ENCODE measurements around the gene KCTD13. TPM values are rescaled to one million over a fixed set of nuclear protein-coding genes. Genes with fewer than 3 reads are reported as not detected.
A peak's percentile ranks its signal among the peaks of the same experiment; 100 is the strongest.
"Not testable (repeated sequence)": the region's sequence is repeated elsewhere in the genome, so short reads cannot be mapped to it uniquely, and the experiment has no call there.

The KCTD13 gene
- total and polyA plus RNA-seq, 3 experiments from 2014 or later: 15.9 to 37.1 (median 35.7) TPM

DNA sequence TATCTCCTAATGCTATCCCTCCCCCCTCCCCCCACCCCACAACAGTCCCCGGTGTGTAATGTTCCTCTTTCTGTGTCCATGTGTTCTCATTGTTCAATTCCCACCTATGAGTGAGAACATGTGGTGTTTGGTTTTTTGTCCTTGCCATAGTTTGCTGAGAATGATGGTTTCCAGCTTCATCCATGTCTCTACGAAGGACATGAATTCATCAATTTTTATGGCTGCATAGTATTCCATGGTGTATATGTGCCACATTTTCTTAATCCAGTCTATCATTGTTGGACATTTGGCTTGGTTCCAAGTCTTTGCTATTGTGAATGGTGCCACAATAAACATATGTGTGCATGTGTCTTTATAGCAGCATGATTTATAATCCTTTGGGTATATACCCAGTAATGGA lies 5.7 kb upstream of the KCTD13 start:
- H3K27me3 Mint-ChIP-seq: peaks cover 4 to 13% of the 10 kb centered on the region in 2 donors

GRCh38 chr16:29927070-29927905 lies 1.3 kb upstream of the KCTD13 start:
- H3K9me3 Mint-ChIP-seq: no peaks in the 10 kb centered on the region
- peaks cover 0 to 2% of the 10 kb centered on the region in 2 donors for H3K27me3 Mint-ChIP-seq
- H3K9me3 ChIP-seq (ENCODE audit: low read length): no peaks in the 10 kb centered on the region
- CTCF ChIA-PET: interaction anchor here (0.9 to 1.5 kb wide), 5 partner anchors 11 to 79 kb away, joined by 3 to 6 read pairs (median 4); partner anchors contain the start of genes TAOK2 and TMEM219
- peaks cover 3% of the 10 kb centered on the region for H3K36me3 ChIP-seq (ENCODE audit: insufficient read depth, low read length)
- POLR2A ChIA-PET: interaction anchor here (0.9 to 1.9 kb wide), 3 partner anchors 34 to 101 kb away, joined by 3 to 15 read pairs (median 11); partner anchors contain the start of genes TAOK2 and TMEM219
- peaks cover 18% of the 10 kb centered on the region for H3K4me1 ChIP-seq (ENCODE audit: insufficient read depth, low read length)
- peaks cover 0 to 22% (median 0%) of the 10 kb centered on the region in 3 donors for H3K36me3 Mint-ChIP-seq
- peak overlapping the region in 7 of 8 donors; percentile 44 to 98 (median 95) for H3K27ac Mint-ChIP-seq
- H3K27me3 ChIP-seq (ENCODE audit: insufficient read depth, low read length, poor library complexity, severe bottlenecking): no peaks in the 10 kb centered on the region
- DNase-seq: no peak
- peak overlapping the region; percentile 94 for H3K4me3 ChIP-seq (ENCODE audit: low read length)
- H3K4me3 Mint-ChIP-seq: peak overlapping the region; percentile 93 to 98 (median 94)
- peaks cover 35 to 45% (median 39%) of the 10 kb centered on the region in 3 donors for H3K4me1 Mint-ChIP-seq
- no peak overlapping the region for H3K27ac ChIP-seq (ENCODE audit: low read depth, low read length)

More for the DNA sequence above, 5.7 kb upstream of the KCTD13 start:
- CTCF ChIA-PET; H3K27ac ChIP-seq (ENCODE audit: low read depth, low read length); H3K4me3 ChIP-seq (ENCODE audit: low read length); H3K36me3 Mint-ChIP-seq; H3K27ac Mint-ChIP-seq; H3K4me3 Mint-ChIP-seq; H3K4me1 ChIP-seq (ENCODE audit: insufficient read depth, low read length); H3K9me3 Mint-ChIP-seq; H3K4me1 Mint-ChIP-seq; H3K27me3 ChIP-seq (ENCODE audit: insufficient read depth, low read length, poor library complexity, severe bottlenecking); H3K9me3 ChIP-seq (ENCODE audit: low read length); H3K36me3 ChIP-seq (ENCODE audit: insufficient read depth, low read length); DNase-seq: not testable (repeated sequence)
- POLR2A ChIA-PET: interaction anchor here (0.6 kb wide), 1 partner anchor 876 kb away, joined by 3 read pairs; no protein-coding TSS in a partner anchor

DNA sequence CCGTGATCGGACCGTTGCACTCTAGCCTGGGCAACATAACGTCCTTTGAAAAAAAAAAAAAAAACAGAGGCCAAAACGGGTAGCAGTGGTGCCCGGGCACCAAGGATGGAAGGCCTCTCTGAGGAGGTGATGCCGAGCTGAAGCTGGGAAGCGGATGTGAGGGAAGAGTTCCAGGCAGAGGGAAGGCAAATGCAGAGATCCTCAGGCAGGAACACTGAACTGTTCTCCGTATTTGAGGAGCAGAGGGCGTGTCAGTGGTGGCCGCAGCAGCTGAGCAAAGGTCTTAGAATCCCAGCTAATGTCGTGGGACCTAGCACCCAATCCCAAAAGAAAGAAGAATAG lies 656 bp upstream of the KCTD13 start:
- Mint-ChIP-seq H3K4me1 (peaks cover 35 to 51% (median 45%) of the 10 kb centered on the region in 3 donors), H3K27me3 (no peaks in the 10 kb centered on the region), H3K4me3 (peak overlapping the region; percentile 93 to 98 (median 94)), H3K27ac (peak overlapping the region; percentile 89 to 98 (median 96)), H3K36me3 (peaks cover 0 to 28% (median 0%) of the 10 kb centered on the region in 3 donors), H3K9me3 (no peaks in the 10 kb centered on the region)
- H3K27ac ChIP-seq (ENCODE audit: low read depth, low read length): peak overlapping the region; percentile 81
- H3K36me3 ChIP-seq (ENCODE audit: insufficient read depth, low read length): peaks cover 4% of the 10 kb centered on the region
- no peaks in the 10 kb centered on the region for H3K27me3 ChIP-seq (ENCODE audit: insufficient read depth, low read length, poor library complexity, severe bottlenecking)
- POLR2A ChIA-PET: interaction anchor here (0.6 to 1.9 kb wide), 4 partner anchors 35 to 247 kb away, joined by 3 to 15 read pairs (median 7); partner anchors contain the start of genes TAOK2 and TMEM219
- no peaks in the 10 kb centered on the region for H3K9me3 ChIP-seq (ENCODE audit: low read length)
- no peak for DNase-seq
- peaks cover 18% of the 10 kb centered on the region for H3K4me1 ChIP-seq (ENCODE audit: insufficient read depth, low read length)
- H3K4me3 ChIP-seq (ENCODE audit: low read length): peak overlapping the region; percentile 94
- CTCF ChIA-PET: interaction anchor here (0.9 to 1.6 kb wide), 6 partner anchors 10 to 226 kb away, joined by 3 to 6 read pairs (median 4); partner anchors contain the start of genes TAOK2 and TMEM219

- peak overlapping the region; percentile 91 to 98 (median 94) for H3K4me3 Mint-ChIP-seq
- DNase-seq: no peak
- H3K27ac Mint-ChIP-seq: peak overlapping the region in 7 of 8 donors; percentile 49 to 96 (median 86)
- H3K4me1 Mint-ChIP-seq: peaks cover 45 to 62% (median 57%) of the 10 kb centered on the region in 3 donors
- no peaks in the 10 kb centered on the region for H3K27me3 Mint-ChIP-seq
- Histone ChIP-seq H3K9me3 (ENCODE audit: low read length) (no peaks in the 10 kb centered on the region), H3K4me3 (ENCODE audit: low read length) (peak overlapping the region; percentile 94), H3K27ac (ENCODE audit: low read depth, low read length) (peak overlapping the region; percentile 81), H3K27me3 (ENCODE audit: insufficient read depth, low read length, poor library complexity, severe bottlenecking) (no peaks in the 10 kb centered on the region), H3K36me3 (ENCODE audit: insufficient read depth, low read length) (peaks cover 17% of the 10 kb centered on the region), H3K4me1 (ENCODE audit: insufficient read depth, low read length) (peaks cover 18% of the 10 kb centered on the region)
- ChIA-PET CTCF (interaction anchor here (1.0 to 1.6 kb wide), 2 partner anchors 26 to 225 kb away, joined by 3 to 4 read pairs; partner anchors contain the start of genes ASPHD1 and SEZ6L2), POLR2A (interaction anchor here (0.6 to 1.9 kb wide), 6 partner anchors 11 to 69 kb away, joined by 3 to 15 read pairs (median 6); partner anchors contain the start of genes TAOK2 and TMEM219)
- H3K36me3 Mint-ChIP-seq: peaks cover 0 to 43% (median 12%) of the 10 kb centered on the region in 3 donors
- H3K9me3 Mint-ChIP-seq: no peaks in the 10 kb centered on the region
Measured at GRCh38 chr16:29925105-29925756, 795 bp downstream of the KCTD13 start.

DNA sequence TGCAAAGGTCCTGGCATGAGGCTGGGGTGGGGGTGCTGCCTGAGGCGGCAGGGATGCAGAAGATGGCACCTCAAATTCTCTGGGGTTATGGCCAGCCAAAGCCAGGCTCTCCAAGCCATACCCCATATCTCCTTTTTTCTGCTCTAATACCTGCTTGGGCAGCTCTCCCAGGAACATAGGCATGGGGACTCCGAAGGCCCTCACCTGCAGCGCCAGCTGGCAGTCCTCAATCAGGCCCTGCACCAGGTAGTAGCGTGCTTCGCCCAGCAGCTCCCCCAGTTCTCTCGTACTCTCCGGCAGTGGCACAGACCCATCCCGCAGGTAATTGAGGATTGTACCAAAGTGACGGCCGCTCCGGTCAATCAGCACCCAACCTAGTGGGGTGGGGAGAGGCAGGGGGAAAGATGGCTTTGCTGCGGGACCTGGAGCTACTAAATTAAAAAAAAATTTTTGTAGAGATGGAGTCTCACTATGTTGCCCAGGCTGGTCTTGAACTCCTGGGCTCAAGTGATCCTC lies 3.0 kb downstream of the KCTD13 start:
- no peaks in the 10 kb centered on the region for H3K27me3 Mint-ChIP-seq
- no peak overlapping the region for H3K27ac ChIP-seq (ENCODE audit: low read depth, low read length)
- peaks cover 22% of the 10 kb centered on the region for H3K36me3 ChIP-seq (ENCODE audit: insufficient read depth, low read length)
- peak overlapping the region in 6 of 7 donors; percentile 19 to 79 (median 62) for H3K4me3 Mint-ChIP-seq
- no peaks in the 10 kb centered on the region for H3K27me3 ChIP-seq (ENCODE audit: insufficient read depth, low read length, poor library complexity, severe bottlenecking)
- H3K4me1 ChIP-seq (ENCODE audit: insufficient read depth, low read length): peaks cover 18% of the 10 kb centered on the region
- peak overlapping the region in 3 of 8 donors; percentile 14 to 79 (median 29) for H3K27ac Mint-ChIP-seq
- no peak for DNase-seq
- POLR2A ChIA-PET: no interaction called here
- no peaks in the 10 kb centered on the region for H3K9me3 ChIP-seq (ENCODE audit: low read length)
- H3K4me3 ChIP-seq (ENCODE audit: low read length): no peak overlapping the region
- CTCF ChIA-PET: no interaction called here
- H3K36me3 Mint-ChIP-seq: peaks cover 0 to 56% (median 12%) of the 10 kb centered on the region in 3 donors
- no peaks in the 10 kb centered on the region for H3K9me3 Mint-ChIP-seq
- peaks cover 48 to 63% (median 58%) of the 10 kb centered on the region in 3 donors for H3K4me1 Mint-ChIP-seq

GRCh38 chr16:29922326-29922725 lies 3.7 kb downstream of the KCTD13 start:
- no peaks in the 10 kb centered on the region for H3K27me3 Mint-ChIP-seq
- Histone ChIP-seq H3K36me3 (ENCODE audit: insufficient read depth, low read length) (peaks cover 25% of the 10 kb centered on the region), H3K27ac (ENCODE audit: low read depth, low read length) (no peak overlapping the region), H3K27me3 (ENCODE audit: insufficient read depth, low read length, poor library complexity, severe bottlenecking) (no peaks in the 10 kb centered on the region), H3K4me1 (ENCODE audit: insufficient read depth, low read length) (peaks cover 18% of the 10 kb centered on the region), H3K9me3 (ENCODE audit: low read length) (no peaks in the 10 kb centered on the region), H3K4me3 (ENCODE audit: low read length) (no peak overlapping the region)
- DNase-seq: no peak
- H3K27ac Mint-ChIP-seq: peak overlapping the region in 2 of 8 donors; percentile 14 to 41
- CTCF ChIA-PET: no interaction called here
- peak overlapping the region in 2 of 7 donors; percentile 50 to 70 for H3K4me3 Mint-ChIP-seq
- no peaks in the 10 kb centered on the region for H3K9me3 Mint-ChIP-seq
- peaks cover 48 to 59% (median 58%) of the 10 kb centered on the region in 3 donors for H3K4me1 Mint-ChIP-seq
- POLR2A ChIA-PET: interaction anchor here (0.5 kb wide), 1 partner anchor 1013 kb away, joined by 8 read pairs; no protein-coding TSS in a partner anchor
- peaks cover 0 to 61% (median 12%) of the 10 kb centered on the region in 3 donors for H3K36me3 Mint-ChIP-seq

DNA sequence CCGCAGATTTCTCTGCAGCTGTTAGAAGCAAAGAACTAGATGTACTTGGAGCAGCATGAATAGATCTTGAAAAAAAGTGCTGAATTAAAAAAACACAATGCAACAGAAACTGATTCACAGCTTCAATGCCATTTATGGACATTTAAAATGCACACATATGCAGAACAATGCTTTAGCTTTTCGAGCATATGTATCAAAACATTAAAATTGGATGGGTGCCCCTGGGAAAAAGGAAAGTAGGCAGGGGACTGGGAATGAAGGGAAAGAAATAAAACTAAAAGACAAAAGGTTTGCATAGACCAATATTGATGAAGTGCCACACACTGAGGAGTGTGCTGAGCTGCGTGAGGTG lies 5.0 kb downstream of the KCTD13 start:
- H3K4me3 Mint-ChIP-seq: peak overlapping the region in 1 of 7 donors; percentile 70
- H3K27ac Mint-ChIP-seq: peak overlapping the region in 3 of 8 donors; percentile 1 to 77 (median 32)
- Histone ChIP-seq H3K27me3 (ENCODE audit: insufficient read depth, low read length, poor library complexity, severe bottlenecking) (no peaks in the 10 kb centered on the region), H3K4me1 (ENCODE audit: insufficient read depth, low read length) (peaks cover 9% of the 10 kb centered on the region), H3K27ac (ENCODE audit: low read depth, low read length) (no peak overlapping the region), H3K4me3 (ENCODE audit: low read length) (no peak overlapping the region), H3K36me3 (ENCODE audit: insufficient read depth, low read length) (peaks cover 25% of the 10 kb centered on the region), H3K9me3 (ENCODE audit: low read length) (no peaks in the 10 kb centered on the region)
- H3K4me1 Mint-ChIP-seq: peaks cover 35 to 46% (median 46%) of the 10 kb centered on the region in 3 donors
- ChIA-PET POLR2A (interaction anchor here (0.7 kb wide), 1 partner anchor 18 kb away, joined by 4 read pairs; no protein-coding TSS in a partner anchor), CTCF (no interaction called here)
- no peaks in the 10 kb centered on the region for H3K9me3 Mint-ChIP-seq
- DNase-seq: no peak
- H3K27me3 Mint-ChIP-seq: no peaks in the 10 kb centered on the region
- H3K36me3 Mint-ChIP-seq: peaks cover 0 to 70% (median 12%) of the 10 kb centered on the region in 3 donors
